RCC 7860 (cell line): ENCODE data around the gene TEDC2.
"Not testable (repeated sequence)": the region's sequence is repeated elsewhere in the genome, so short reads cannot be mapped to it uniquely, and the experiment has no call there.

Experiments
- DNase-seq: peaks from one replicate; pipeline ENCODE4 v3.0.0-alpha.2; 2015; ENCODE audit warnings: low spot score
- FAIRE-seq: peaks from 2 replicates; lab custom pipeline; 2012; peaks lifted over from hg19 to GRCh38; lab: Jason Lieb, UNC

TEDC2 gene

DNA sequence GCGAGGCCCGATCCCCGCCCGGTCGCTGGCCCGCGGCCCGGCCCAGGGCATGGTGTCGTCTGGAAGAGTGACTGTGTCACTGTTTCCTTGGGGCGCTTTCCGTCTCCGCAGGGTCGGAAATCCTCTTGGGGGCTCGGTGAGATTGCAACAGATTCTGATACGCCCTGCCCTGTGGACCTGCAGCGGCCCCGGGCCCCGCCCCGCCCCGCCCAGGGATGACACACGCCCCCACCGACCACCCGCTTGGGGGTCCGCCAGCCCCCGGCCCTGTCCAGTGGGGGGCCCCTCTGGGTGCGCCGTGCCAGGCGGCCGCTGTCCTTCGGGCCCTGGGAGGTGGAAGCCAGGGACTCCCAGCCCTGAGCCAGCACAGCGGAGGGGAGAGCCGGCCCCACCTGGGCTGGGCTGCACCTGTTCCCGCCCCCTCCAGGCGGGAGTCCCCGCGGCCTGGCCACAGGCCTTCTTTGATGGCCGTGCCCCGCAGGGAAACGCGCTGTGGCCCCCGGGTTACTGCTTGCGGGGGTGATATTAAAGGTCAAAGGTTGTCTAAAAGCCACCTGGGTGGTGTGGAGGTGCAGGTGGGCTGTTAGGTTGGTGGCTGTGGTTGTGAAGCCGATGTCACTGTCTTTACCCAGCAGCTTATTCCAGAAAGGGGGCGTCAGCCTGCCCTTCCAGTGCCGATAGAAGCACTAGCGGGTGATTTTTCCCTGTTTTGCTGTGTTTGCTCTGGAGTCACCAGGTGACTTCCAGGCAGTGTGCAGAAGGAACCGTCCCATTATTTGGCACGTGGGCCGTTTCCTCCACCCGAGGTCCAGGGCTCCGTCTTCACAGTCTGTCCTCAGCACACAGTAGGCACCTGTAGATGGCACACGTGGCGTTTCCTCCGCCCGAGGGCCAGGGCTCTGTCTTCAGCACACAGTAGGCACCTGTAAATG, 15.8 kb downstream of the TEDC2 start:
- no peak for DNase-seq
- no peak for FAIRE-seq

DNA sequence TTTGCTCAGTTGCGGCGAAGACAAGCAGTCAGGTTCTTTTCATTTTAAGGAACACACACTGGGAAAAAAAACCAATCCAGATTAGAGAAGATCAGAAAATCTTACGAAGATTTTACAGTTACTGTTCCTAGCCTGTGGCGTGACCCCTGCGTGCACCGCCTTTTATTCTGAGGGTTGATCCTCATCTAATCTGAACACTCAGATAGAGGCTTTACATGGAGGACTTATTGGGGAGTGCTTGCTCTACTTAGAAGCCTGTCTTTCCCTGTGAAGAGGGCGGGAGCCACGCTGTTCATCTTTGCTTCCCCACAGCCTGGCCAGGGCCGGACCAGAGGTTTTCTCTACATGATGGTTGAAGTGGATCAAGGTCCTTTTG, 16.4 kb downstream of the TEDC2 start:
- no peak for FAIRE-seq
- DNase-seq: no peak

DNA sequence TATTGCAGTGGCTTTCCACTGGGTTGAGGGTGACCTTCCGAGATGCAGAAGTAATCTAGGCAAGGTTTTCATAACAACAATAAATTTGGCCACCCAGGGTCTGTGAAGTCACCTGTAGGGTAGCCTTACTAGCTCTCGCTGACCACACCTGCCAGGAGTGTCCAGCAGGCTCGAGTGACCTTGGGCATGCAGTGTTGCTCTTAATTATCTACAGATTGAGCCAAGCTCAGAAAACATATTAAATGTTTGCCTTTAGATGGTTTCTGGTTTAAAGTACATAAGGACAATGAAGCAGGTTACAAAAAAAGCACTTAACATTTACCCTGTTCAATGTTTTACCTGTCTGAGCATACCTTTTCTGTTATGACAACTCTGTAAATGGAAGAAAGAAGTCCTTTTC, 16.8 kb downstream of the TEDC2 start:
- FAIRE-seq: no peak

DNA sequence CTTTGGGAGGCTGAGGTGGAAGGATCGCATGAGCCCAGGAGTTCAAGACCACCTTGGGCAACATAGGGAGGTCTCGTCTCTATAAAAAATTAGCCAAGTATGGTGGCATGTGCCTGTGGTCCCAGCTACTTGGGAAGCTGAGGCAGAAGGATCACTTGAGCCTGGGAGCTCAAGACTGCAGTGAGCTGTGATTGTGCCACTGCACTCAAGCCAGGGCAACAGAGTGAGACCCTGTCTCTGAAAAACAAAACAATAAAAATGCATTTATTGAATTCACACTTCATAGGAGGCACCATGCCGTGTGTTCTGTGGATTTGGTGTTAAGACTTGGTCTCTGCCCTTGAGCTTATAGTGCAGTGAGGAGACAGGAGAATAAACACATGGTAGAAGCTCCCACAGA, 17.4 kb downstream of the TEDC2 start:
- FAIRE-seq (no peak), DNase-seq (no peak)

More for the DNA sequence above, 16.8 kb downstream of the TEDC2 start:
- DNase-seq: no peak

DNA sequence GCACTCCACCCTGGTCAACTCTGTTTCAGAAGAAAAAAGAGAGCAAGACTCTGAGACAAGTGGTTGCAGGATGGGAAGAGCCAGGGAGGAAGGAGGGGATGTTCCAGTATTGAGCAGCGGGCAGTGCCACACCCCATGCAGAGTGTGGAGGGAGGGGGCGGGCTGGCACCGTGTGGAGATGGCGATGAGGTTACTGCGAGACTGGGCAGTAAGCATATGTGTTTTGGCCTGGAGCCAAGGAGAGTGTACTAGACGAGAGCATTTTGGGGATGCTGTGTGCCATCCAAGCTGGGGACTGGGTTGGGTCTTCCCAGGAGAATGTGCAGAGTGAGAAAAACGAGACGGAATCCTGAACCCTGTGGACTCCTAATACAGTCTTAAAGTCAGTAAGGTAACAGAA, 18.4 kb downstream of the TEDC2 start:
- FAIRE-seq: no peak

DNA sequence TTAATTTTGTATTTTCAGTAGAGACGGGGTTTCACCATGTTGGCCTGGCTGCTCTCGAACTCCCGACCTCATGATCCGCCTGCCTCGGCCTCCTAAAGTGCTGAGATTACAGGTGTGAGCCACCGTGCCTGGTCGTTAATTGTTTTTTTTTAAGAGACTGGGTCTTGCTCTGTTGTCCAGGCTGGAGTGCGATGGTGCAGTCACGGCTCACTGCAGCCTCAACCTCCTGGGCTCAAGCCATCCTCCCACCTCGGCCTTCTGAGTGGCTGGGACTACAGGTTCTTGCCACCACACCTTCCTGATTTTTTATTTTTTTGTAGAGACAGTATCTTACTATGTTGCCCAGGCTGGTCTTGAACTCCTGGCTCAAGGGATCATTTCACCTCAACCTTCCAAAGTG, 20.1 kb downstream of the TEDC2 start:
- DNase-seq, FAIRE-seq: not testable (repeated sequence)

More for the DNA sequence above, 18.4 kb downstream of the TEDC2 start:
- no peak for DNase-seq

DNA sequence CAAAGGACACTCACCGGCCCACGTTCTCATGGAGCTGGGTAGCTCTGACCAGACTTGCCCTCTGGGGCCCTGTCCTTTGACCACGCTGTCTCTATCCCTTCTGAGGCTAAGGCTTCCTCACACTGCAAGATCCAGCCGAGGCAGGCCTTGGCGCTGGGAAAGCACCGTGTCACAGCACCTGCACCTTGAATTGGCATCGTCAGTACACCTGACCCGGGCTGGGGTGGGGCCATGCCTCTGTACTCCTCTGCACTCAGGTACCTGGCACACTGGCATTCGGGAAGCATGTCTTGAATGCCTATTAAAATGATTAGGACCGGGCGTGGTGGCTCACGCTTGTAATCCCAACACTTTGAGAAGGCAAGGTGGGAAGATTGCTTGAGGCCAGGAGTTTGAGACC, 21.0 kb downstream of the TEDC2 start:
- no peak for DNase-seq
- no peak for FAIRE-seq

DNA sequence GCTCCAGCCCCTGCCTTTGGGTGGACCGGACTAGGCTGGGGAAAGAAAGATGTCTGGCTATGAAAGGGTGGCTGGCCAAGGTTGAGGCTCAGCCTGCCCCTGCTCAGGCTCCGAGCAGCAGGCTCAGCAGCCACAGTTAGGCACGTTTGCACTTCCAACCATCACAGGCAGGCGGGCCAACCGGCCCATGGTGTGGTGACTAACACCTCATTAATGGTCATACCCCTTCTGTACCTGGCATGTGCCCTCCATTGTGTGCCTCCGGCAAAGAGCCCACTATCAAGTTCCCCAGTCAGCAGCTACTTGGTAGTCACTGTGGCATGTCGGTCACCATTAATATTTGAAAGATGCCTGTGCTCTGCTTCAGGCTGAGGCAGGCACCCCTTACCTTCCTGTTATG, 21.8 kb downstream of the TEDC2 start:
- DNase-seq (no peak), FAIRE-seq (no peak)

DNA sequence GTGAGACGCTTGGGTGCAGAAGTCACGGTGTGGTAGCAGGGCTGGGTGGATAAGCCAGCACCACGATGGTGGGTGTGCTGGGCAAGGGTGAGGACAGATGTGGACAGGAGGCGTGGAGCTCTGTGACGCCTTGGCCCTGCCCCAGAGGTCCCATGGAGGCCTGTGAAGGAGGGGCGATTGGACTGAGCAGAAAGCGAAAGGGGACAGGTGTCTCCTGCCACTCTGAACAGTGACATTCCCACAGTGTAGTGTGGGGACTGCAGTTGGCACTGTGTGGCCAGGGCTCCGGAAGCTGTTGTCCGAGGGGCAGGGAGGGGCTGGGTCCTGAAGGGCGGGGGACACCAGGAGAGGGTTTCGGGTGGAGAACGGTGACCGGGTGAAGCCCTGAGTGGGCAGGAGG, 22.3 kb downstream of the TEDC2 start:
- FAIRE-seq (no peak), DNase-seq (no peak)

DNA sequence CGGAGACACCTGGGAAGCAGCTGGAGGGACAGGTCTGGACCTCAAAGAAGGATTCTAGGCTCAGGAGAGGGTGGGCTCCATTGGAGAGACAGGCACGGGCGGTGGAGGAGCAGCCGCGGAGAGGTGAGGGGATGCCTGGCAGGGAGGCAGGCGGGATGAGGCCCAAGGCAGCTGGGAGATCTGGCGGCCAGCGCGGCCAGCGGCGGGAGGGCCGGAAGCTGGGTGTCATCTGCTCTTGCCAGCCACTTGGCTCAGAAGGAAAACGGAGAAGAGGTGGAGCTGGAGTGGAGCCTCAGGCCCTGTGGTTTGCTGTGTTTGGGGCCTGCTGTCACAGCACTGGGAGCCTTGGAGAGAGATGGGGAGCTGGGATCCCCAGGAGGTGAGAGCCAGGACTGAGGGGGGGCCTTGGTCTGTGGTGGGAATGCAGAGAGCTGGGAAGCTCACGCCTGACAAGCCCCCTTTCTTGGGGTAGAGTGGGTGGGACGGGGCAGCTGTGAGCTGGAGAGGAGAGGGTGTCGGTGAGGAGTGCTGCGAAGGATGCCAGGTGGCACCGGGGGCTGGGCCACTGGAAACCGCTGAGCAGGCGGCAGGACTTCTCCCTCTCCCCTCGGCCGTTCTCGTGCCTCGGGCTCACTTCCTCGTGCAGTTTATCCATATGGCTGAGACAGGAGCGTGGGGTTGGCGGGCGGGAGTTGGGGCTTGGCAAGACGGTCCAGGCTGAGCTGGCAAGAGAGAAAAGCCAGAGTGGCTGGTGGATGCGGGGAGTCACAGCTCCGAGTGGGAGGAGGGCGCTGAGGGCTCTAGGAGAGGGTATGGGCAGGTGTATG, 23.0 kb downstream of the TEDC2 start:
- no peak for DNase-seq
- FAIRE-seq: no peak

DNA sequence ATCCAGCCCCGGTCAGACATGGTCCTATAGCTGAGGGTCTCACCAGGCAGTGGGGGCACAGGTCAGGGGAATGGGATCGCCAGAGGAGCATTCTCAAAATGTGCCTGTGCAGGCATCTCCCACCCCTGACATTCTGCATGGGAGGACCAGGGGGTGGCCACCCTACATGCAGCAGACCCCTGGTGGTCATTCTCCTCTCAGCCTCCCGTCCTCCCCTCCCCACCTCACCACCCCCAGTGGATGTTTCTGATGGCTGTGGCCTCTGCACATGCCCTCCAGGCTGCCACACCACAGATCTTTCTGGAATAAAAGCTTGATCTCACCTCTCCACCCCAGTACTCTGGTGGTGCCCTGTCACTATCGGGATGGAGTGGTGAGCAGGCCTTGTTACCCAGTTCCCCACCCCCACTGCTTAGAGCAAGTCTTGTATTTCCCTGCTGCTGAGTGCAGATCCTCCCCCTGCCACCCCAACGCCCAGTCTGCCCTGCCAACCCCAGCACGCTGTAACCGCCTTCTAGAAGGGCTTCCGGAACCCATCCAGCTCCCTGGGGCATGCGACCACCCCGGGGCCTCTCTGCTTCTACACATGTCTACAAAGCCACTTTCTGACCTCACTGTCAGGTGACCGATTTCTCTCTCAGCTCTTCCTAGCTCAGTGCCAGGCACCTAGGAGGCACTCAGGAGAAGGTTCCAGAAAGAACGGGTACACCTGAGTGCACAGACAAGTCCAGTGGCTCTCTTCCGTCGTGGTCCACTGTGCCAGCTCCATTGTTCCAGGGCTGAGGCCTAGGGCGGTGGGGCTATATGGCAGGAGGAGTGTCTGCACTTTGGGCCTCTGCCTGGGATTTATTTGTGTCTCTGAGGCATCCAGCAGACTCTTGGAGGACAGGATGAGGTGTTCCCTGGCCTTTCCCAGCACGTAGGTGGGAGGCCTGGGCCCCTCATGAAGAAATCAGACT, 24.3 kb downstream of the TEDC2 start:
- FAIRE-seq: no peak
- DNase-seq: no peak

DNA sequence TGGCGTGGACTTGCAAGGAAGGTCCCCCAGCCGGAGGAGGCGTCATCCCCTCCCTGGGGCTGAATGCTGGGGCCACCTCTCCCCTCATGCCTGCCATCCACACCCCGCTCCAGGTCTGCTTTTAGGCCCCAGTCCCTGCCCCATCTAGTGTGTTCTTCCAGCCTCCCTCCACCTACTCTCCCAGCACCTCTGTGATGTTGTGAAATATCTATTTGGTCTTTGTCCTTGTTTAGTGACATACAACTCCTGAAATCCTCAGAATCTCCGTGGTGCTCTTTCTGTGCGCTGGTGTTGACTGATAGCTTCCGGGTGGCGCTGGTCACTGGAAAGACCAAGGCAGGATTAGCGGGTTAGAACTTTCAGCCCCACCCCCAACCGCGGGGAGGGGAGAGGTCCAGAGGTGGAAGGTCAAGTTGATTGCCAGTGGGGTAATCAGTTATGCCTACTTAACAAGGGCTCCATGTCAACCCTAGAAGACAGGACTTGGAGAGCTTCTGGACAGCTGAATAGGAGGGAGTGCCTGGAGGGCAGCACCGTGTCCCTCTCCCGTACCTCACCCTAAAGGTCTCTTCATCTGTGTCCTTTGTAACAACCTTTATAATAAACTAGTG, 25.1 kb downstream of the TEDC2 start:
- no peak for DNase-seq
- no peak for FAIRE-seq

DNA sequence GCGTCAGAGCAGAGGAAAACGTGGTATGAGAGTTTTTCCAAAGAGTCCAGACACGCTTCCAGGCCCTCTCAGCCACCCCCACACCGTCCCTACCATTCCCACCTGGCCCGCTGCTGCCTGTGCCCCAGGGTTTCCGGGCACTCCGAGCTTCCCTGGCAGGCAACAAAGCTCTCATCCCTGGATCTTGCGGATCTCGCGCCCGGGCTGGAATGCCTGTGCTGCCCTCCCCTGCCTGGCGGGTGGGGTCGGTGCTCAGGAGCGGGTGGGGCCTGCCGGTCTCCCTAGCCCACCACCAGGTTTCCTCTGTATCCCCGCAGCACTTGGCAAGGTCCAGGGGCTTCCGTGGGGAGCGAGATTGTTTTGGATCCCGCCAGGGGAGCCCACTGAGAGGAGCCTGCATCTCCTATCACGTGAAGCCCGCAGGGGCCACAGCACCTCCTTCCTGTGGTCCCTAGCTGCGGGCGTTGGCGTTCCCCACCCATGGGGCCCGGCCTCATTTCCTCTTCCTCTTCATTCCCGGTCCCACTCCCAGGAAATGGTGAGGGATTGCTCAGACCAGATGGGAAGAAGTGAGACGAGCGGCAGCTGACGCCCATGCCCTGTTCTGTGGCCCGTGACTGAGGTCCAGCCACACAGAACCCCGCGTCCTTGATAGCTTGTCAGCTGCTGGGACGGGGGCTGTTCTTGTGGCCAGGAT, 26.1 kb downstream of the TEDC2 start:
- DNase-seq (no peak), FAIRE-seq (no peak)

DNA sequence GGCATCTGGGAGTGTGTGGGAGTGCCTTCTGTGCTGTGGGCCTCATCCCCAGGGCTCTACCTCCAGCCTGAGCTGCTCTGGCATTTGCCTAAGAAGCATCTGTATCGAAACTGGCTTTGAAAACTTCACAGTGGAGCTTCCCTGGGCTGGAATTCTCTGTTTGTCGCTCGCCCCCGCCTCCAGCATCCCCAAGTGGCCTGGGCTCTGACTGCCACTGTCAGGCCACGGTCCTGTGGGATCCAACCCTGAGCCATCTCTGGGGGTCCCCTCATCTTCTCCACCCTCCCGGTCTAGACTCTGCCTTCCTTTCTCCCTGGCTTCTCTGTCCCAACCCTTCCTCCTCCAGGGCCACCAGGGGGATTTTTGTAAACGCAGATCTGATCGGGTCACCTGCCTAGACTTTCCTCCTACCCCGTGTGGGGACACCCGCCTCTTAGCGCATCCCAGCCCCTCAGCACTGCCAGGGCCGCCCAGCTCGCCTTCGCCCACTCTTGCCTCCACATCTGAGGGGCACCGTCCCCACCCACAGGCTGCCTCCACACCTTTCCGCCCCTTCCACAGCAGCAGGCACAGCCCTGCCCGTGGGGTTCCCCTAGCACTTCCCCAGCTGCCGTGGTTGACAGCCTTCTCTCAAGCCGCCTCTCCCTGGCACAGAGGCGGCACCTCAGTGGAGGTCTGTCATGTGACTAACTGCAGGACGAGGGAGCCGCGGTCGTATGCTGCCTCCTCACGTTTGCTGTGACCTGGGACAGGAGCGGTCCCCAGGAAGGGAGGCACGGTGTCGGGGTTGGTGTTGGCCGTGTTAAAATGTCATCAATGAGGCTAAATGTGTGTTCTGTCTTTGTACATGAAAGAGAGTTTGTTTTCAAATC, 27.0 kb downstream of the TEDC2 start:
- FAIRE-seq: no peak
- DNase-seq: no peak

DNA sequence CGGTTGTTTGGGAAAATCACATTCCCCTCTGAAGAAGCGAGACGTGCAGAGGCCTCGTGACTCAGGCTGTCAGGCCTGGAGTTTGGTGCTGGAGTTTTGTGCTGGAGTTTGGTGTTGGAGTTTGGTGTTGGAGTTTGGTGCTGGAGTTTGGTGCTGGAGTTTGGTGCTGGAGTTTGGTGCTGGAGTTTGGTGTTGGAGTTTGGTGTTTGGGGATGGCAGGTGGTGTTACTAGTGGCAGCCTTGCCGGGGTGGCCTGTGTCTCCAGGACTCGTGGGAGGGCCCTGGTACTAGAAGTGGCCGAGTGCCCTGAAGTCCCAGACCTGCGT, 27.6 kb downstream of the TEDC2 start:
- no peak for DNase-seq
- FAIRE-seq: no peak

DNA sequence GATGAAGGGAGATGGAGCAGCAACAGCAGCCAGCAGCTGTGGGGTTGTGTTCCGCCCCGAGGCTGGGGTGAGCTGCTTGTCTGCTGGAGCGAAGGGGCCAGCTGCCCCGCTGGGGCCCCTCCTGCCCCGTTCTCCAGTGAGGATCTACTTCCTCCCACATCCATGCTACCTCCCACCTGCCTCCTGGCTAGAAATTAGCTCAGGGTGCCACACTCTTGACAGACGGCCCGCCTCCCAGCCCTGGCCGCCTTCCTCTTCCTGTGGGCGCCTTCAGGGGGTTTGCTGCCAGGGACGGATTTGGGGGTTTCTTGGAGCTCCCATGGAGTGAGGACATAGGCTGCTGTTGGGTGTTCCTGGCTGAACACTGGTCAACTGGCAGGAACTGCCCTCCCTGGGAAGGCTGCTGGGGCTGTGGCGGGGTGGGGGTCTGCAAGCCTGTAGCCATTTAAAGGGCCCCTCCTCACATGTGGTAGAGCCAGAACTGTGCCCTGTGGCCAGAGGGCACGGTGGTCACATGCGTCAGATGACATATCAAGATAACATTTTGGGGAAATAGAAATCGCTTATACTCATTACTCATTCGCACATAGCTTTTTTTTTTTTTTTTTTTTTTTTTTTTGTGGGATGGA, 28.1 kb downstream of the TEDC2 start:
- no peak for FAIRE-seq
- no peak for DNase-seq

DNA sequence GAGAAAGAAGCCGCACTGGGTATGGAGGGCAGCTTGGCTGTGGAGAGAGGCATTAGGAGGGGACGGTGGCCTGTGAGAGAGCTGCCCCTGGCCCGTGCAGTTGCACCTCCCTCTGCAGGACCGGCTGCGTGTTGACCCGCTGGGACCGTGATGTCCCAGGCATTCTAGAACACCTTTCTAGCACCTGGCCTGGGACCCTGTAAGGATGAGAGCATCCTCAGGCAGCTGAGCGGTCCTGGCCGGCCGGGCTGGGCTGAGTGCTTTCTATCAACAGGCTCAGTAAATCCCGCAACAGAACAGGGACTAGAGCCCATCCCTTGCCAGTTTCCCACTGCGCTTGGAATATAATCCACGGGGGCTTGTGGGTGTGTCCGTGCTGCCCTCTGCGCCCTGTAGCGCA, 29.7 kb downstream of the TEDC2 start:
- FAIRE-seq (no peak), DNase-seq (no peak)
